Mesendoderm (in vitro differentiated cells): ENCODE data around the gene IMP4.
"Not testable (repeated sequence)": the region's sequence is repeated elsewhere in the genome, so short reads cannot be mapped to it uniquely, and the experiment has no call there.

ENCODE experiments used
- DNase-seq: peaks from one replicate; pipeline ENCODE4 v3.0.0; 2013
- H2AK5ac ChIP-seq: 2 replicates; pipeline ENCODE4 v1.6.1; 2013; ENCODE audit warnings: low read length, inconsistent platforms
- H2BK120ac ChIP-seq: 2 replicates; pipeline ENCODE4 v1.6.1; 2013; ENCODE audit warnings: low read depth, mild to moderate bottlenecking, low read length, moderate library complexity, mixed read lengths
- H2BK15ac ChIP-seq: replicated peaks from 2 replicates; pipeline ENCODE4 v1.6.1; 2013; ENCODE audit warnings: low read depth, mild to moderate bottlenecking, moderate library complexity
- H2BK5ac ChIP-seq: 2 replicates; pipeline ENCODE4 v1.6.1; 2013; ENCODE audit warnings: low read length, inconsistent platforms
- H3K18ac ChIP-seq: 2 replicates; pipeline ENCODE4 v1.6.1; 2013; ENCODE audit warnings: mild to moderate bottlenecking, low read length, mixed read lengths
- H3K23ac ChIP-seq: one replicate; pipeline ENCODE4 v1.6.1; 2013; ENCODE audit warnings: low read length
- H3K27ac ChIP-seq: 2 replicates; pipeline ENCODE4 v1.5.1; 2013; ENCODE audit warnings: low read depth, mild to moderate bottlenecking, inconsistent platforms, low read length, moderate library complexity
- H3K27me3 ChIP-seq: 2 replicates; pipeline ENCODE4 v1.6.1; 2013; ENCODE audit warnings: low read length, control low read depth, mild to moderate bottlenecking, inconsistent platforms; ENCODE audit not compliant: insufficient read depth, poor library complexity
- H3K36me3 ChIP-seq: 2 replicates; pipeline ENCODE4 v1.6.1; 2013; ENCODE audit warnings: low read length, inconsistent platforms; ENCODE audit not compliant: control insufficient read depth, insufficient read depth
- H3K4ac ChIP-seq: one replicate; pipeline ENCODE4 v1.6.1; 2013; ENCODE audit warnings: low read depth, mild to moderate bottlenecking, low read length, moderate library complexity
- H3K4me1 ChIP-seq: 2 replicates; pipeline ENCODE4 v1.6.1; 2013; ENCODE audit warnings: low read depth, low read length, inconsistent platforms; ENCODE audit not compliant: control insufficient read depth
- H3K4me2 ChIP-seq: 2 replicates; pipeline ENCODE4 v1.6.1; 2013; ENCODE audit warnings: low read length
- H3K4me3 ChIP-seq: 2 replicates; pipeline ENCODE4 v1.5.1; 2013; ENCODE audit warnings: mild to moderate bottlenecking, low read length
- H3K56ac ChIP-seq: one replicate; pipeline ENCODE4 v1.6.1; 2013; ENCODE audit warnings: low read length
- H3K79me1 ChIP-seq: 2 replicates; pipeline ENCODE4 v1.6.1; 2013; ENCODE audit warnings: low read length, inconsistent platforms
- H3K79me2 ChIP-seq: 2 replicates; pipeline ENCODE4 v1.6.1; 2013; ENCODE audit warnings: mild to moderate bottlenecking, low read length; ENCODE audit not compliant: control insufficient read depth, insufficient read depth
- H3K9ac ChIP-seq: 2 replicates; pipeline ENCODE4 v1.6.1; 2013; ENCODE audit warnings: low read length, inconsistent platforms
- H4K5ac ChIP-seq: one replicate; pipeline ENCODE4 v1.6.1; 2013; ENCODE audit warnings: low read length
- H4K8ac ChIP-seq: one replicate; pipeline ENCODE4 v1.6.1; 2013; ENCODE audit warnings: low read depth, mild to moderate bottlenecking, control low read depth, low read length, moderate library complexity
- WGBS: extraction: QIAGEN DNeasy Blood & Tissue Kit; methylation state at CpG from one replicate; pipeline ENCODE4 v1.1.7; 2013; ENCODE audit warnings: low lambda C conversion rate, missing lambda C conversion rate; ENCODE audit not compliant: insufficient coverage; ENCODE audit errors: extremely low coverage; 5-methylcytosine and 5-hydroxymethylcytosine counted together

Gene IMP4

DNA sequence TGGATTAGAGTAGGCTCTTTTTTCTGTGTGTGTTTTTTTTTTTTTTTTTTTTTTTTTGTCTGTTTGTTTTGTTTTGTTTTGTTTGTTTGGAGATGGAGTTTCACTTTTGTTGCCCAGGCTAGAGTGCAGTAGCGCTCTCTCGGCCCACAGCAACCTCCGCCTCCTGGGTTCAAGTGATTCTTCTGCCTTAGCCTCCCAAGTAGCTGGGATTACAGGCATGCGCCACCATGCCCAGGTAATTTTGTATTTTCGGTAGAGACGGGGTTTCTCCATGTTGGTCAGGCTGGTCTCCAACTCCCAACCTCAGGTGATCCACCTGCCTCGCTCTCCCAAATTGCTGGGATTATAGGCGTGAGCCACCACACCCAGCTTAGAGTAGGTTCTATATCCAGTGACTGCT lies 9.4 kb upstream of the IMP4 start:
- not testable (repeated sequence) for H3K79me1 ChIP-seq, H3K18ac ChIP-seq, H3K79me2 ChIP-seq, H3K4me1 ChIP-seq, DNase-seq, H3K4me3 ChIP-seq, H3K36me3 ChIP-seq, H3K4me2 ChIP-seq, H3K4ac ChIP-seq, H4K5ac ChIP-seq, H3K56ac ChIP-seq, H3K27ac ChIP-seq, H2BK120ac ChIP-seq, H2BK15ac ChIP-seq, H3K23ac ChIP-seq, H3K9ac ChIP-seq, H2AK5ac ChIP-seq, H2BK5ac ChIP-seq, H3K27me3 ChIP-seq, H4K8ac ChIP-seq
- WGBS, result no CpG with 5 or more reads among the region's 8 CpGs

DNA sequence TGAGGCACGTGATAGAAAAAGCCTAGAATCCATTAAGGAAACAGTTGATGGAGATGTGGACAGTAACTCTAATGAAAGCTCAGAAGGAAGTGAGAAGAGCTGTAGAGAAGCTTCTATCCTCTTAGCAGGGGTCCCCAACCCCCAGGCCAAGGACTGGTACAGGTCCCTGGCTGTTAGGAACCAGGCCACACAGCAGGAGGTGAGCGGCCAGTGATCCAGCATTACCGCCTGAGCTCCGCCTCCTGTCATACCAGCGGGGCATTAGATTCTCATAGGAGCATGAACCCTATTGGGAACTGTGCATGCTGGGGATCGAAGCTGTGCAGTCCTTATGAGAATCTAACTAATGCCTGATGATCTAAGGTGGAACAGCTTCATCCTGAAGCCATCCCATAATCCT lies 8.7 kb upstream of the IMP4 start:
- H3K4me3 ChIP-seq, result no peak overlapping the region
- H3K27ac ChIP-seq, result no peak overlapping the region
- no peak overlapping the region for H4K5ac ChIP-seq
- no peak overlapping the region for H3K4ac ChIP-seq
- H2BK120ac ChIP-seq, result no peak overlapping the region
- H3K36me3 ChIP-seq, result peaks cover 2% of the 10 kb centered on the region
- no peak overlapping the region for H2BK5ac ChIP-seq
- H3K4me1 ChIP-seq, result no peaks in the 10 kb centered on the region
- no peak overlapping the region for H3K23ac ChIP-seq
- H4K8ac ChIP-seq, result no peak overlapping the region
- no peaks in the 10 kb centered on the region for H3K79me1 ChIP-seq
- H3K18ac ChIP-seq, result no peak overlapping the region
- no peak overlapping the region for H3K4me2 ChIP-seq
- H2BK15ac ChIP-seq, result no peak overlapping the region
- no CpG with 5 or more reads among the region's 6 CpGs for WGBS
- no peak for DNase-seq
- H3K9ac ChIP-seq, result no peak overlapping the region
- H3K56ac ChIP-seq, result no peak overlapping the region
- no peak overlapping the region for H2AK5ac ChIP-seq
- no peaks in the 10 kb centered on the region for H3K79me2 ChIP-seq
- H3K27me3 ChIP-seq, result peaks cover 2% of the 10 kb centered on the region

DNA sequence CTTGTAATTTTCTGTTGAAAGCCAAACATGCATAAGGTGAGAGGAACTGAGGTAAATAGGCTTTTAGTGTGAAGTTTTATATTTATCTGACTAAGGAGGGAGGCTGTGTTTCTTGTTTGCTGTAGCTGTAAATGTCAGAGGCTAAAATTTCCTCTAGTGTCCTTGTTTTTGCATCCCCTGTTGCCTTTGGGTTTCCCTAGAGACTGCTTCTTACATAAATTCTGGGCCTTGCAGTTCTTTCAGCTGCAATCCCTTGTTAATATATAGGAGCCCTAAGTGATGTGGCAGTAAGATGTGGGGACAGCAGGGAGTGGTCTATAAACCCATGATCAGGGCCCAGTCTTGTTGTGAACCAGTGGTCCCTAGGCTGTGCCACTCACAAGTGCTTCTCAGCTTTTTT lies 7.5 kb upstream of the IMP4 start:
- H4K8ac ChIP-seq, result no peak overlapping the region
- no peak overlapping the region for H2AK5ac ChIP-seq
- no peak overlapping the region for H3K23ac ChIP-seq
- H3K9ac ChIP-seq, result no peak overlapping the region
- H2BK5ac ChIP-seq, result no peak overlapping the region
- H3K27ac ChIP-seq, result no peak overlapping the region
- H3K4me1 ChIP-seq, result no peaks in the 10 kb centered on the region
- H2BK120ac ChIP-seq, result no peak overlapping the region
- no peak overlapping the region for H3K4me3 ChIP-seq
- H3K4me2 ChIP-seq, result no peak overlapping the region
- no peak overlapping the region for H3K56ac ChIP-seq
- no peak for DNase-seq
- H4K5ac ChIP-seq, result no peak overlapping the region
- H3K79me1 ChIP-seq, result no peaks in the 10 kb centered on the region
- no peak overlapping the region for H2BK15ac ChIP-seq
- no peak overlapping the region for H3K4ac ChIP-seq
- H3K18ac ChIP-seq, result no peak overlapping the region
- no peaks in the 10 kb centered on the region for H3K79me2 ChIP-seq
- peaks cover 2% of the 10 kb centered on the region for H3K27me3 ChIP-seq
- peaks cover 2% of the 10 kb centered on the region for H3K36me3 ChIP-seq

DNA sequence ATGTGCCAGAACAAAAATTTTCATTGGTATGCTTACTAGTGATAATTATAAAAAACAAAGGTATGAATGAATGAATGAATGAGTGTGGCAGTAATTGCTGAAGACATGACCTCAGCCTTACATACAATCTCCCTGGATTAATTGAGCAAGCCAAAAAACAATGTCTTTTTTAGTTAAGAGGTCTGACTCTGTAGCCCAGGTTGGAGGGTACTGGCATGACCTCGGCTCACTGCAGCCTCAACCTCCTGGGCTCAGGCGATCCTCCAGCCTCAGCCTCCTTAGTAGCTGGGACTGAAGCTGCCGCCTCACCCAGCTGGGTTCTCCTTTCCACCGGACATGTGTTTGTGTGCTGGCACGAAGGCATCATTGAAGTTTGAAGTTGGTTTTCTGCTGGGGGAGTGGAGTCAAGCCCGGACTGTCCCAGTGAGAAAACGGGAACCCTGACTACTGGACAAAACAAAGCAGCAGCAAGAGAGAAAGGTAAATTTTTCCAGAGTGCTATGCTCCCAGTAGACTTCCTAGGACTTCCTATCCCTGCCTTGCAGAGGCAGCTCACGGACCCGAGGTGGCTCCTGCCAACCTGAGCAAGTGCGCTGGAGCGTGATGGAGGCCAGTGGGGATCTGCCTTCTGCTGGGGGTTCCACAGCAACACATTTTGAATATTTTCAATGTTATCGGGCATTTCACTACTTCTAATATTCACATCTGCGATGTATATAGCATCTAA lies 6.4 kb upstream of the IMP4 start:
- Histone ChIP-seq H3K4me2 (no peak overlapping the region), H3K56ac (no peak overlapping the region), H2BK120ac (no peak overlapping the region), H3K27ac (no peak overlapping the region), H2BK5ac (no peak overlapping the region), H3K4me3 (no peak overlapping the region), H3K4me1 (no peaks in the 10 kb centered on the region), H3K79me2 (peaks cover 2% of the 10 kb centered on the region), H3K18ac (no peak overlapping the region), H2AK5ac (no peak overlapping the region), H3K23ac (no peak overlapping the region), H3K4ac (no peak overlapping the region), H3K27me3 (no peaks in the 10 kb centered on the region), H3K36me3 (peaks cover 2% of the 10 kb centered on the region), H3K9ac (no peak overlapping the region), H4K8ac (no peak overlapping the region), H2BK15ac (no peak overlapping the region), H3K79me1 (peaks cover 3% of the 10 kb centered on the region), H4K5ac (no peak overlapping the region)
- no peak for DNase-seq
- no CpG with 5 or more reads among the region's 13 CpGs for WGBS

DNA sequence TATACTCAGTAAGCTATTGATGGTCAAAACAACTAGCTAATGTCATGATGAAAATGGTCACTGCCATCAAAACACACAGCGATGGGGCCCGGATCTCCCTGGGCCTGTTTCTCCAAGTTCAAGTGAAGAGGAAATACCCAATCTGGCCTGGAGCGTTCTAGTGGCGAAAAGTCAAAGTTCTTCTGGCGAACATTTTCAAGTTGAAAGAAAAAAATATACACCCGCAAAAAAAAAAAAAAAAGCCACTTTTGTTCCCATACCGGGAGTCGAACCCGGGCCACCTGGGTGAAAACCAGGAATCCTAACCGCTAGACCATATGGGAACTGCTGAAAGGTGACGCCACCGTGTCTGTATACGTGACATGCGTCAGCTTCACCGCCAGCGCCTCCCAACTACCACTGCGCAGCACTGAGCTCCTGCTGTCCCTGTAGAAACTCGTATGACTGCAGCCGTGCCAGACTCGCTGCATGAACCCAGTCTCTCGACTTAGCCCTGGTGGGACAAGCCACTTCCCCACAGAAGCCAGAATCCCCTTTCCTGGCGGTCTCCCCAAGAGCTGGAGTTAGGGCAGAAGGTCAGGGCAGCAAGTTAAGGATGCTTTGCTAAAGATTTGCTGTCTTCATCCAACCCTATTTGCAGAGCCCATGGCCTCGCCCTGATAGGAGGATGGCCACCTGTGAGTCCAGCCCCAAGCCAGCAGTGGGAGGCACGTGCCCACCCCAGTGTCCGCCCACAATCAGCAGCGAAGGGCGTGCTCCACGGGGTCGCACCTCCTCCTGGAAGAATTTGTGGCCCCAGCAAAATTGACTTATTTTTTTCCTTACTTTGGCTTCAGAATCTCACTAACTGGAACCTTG lies 5.6 kb upstream of the IMP4 start:
- Histone ChIP-seq H3K79me2 (peaks cover 2% of the 10 kb centered on the region), H4K5ac (no peak overlapping the region), H3K4me2 (peak overlapping the region; percentile 96), H3K79me1 (peaks cover 3% of the 10 kb centered on the region), H3K23ac (no peak overlapping the region), H2BK120ac (no peak overlapping the region), H3K27ac (no peak overlapping the region), H3K9ac (peak overlapping the region; percentile 69), H3K4ac (no peak overlapping the region), H3K56ac (peak overlapping the region; percentile 85), H2BK15ac (no peak overlapping the region), H3K36me3 (peaks cover 2% of the 10 kb centered on the region), H4K8ac (no peak overlapping the region), H2BK5ac (no peak overlapping the region), H3K18ac (no peak overlapping the region), H3K4me3 (peak overlapping the region; percentile 86), H2AK5ac (no peak overlapping the region), H3K4me1 (no peaks in the 10 kb centered on the region), H3K27me3 (no peaks in the 10 kb centered on the region)
- DNase-seq, result peak; percentile 94
- no CpG with 5 or more reads among the region's 29 CpGs for WGBS
